T-helper 1 cell treated with Interleukin-12 subunit alpha and Interleukin-12 subunit beta and Interleukin-4 antibody, amounts not matched to agents 30 μg/mL and 1 μg/mL, for 36 hours (primary cell): ENCODE results near the gene OR9Q1.

Experiments
- H3K27ac Mint-ChIP-seq: one replicate; pipeline ENCODE4 v1.8.0; 2021; ENCODE audit warnings: mild to moderate bottlenecking, mixed read lengths
- H3K27me3 Mint-ChIP-seq: one replicate; pipeline ENCODE4 v1.8.0; 2021; ENCODE audit warnings: low read depth, mixed read lengths
- H3K36me3 Mint-ChIP-seq: one replicate; pipeline ENCODE4 v1.8.0; 2021; ENCODE audit warnings: low read depth, mixed read lengths
- H3K4me1 Mint-ChIP-seq: one replicate; pipeline ENCODE4 v1.8.0; 2021; ENCODE audit warnings: low read depth, mixed read lengths
- H3K4me3 Mint-ChIP-seq: one replicate; pipeline ENCODE4 v1.8.0; 2021; ENCODE audit warnings: mild to moderate bottlenecking, moderate library complexity, mixed read lengths
- H3K9me3 Mint-ChIP-seq: one replicate; pipeline ENCODE4 v1.8.0; 2021; ENCODE audit warnings: mixed read lengths

Gene OR9Q1

GRCh38 chr11:58135171-58135570 is 111.5 kb downstream of the OR9Q1 start:
- H3K27ac Mint-ChIP-seq, result no peak overlapping the region
- no peaks in the 10 kb centered on the region for H3K27me3 Mint-ChIP-seq
- H3K4me3 Mint-ChIP-seq, result no peak overlapping the region
- no peaks in the 10 kb centered on the region for H3K9me3 Mint-ChIP-seq
- no peaks in the 10 kb centered on the region for H3K36me3 Mint-ChIP-seq
- no peaks in the 10 kb centered on the region for H3K4me1 Mint-ChIP-seq

DNA sequence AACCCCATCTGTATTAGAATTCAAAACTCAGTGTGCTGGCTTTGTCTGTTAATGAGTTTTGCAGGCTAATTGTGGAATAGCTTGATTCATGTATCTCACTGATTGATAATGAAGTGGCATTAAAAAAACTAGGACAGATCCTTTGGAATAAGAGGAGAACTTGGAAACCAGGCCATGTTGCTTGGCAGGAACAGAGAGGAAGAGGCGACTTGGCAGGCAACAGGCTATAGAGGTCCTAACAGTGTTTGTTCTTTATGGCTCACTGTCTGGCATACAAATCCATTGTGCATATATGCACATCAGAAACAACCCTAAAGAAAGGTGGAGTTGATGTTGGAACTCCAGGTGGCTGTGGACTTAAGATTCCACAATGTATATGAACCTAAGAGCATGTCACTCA is 119.1 kb downstream of the OR9Q1 start:
- H3K4me3 Mint-ChIP-seq, result no peak overlapping the region
- H3K27ac Mint-ChIP-seq, result no peak overlapping the region
- no peaks in the 10 kb centered on the region for H3K4me1 Mint-ChIP-seq
- no peaks in the 10 kb centered on the region for H3K36me3 Mint-ChIP-seq
- H3K9me3 Mint-ChIP-seq, result no peaks in the 10 kb centered on the region
- H3K27me3 Mint-ChIP-seq, result no peaks in the 10 kb centered on the region

- Mint-ChIP-seq H3K4me1 (no peaks in the 10 kb centered on the region), H3K9me3 (no peaks in the 10 kb centered on the region), H3K27me3 (peaks cover 4% of the 10 kb centered on the region), H3K27ac (no peak overlapping the region), H3K36me3 (no peaks in the 10 kb centered on the region), H3K4me3 (no peak overlapping the region)
These were observed 129.1 kb downstream of the OR9Q1 start for GRCh38 chr11:58152781-58153180.

DNA sequence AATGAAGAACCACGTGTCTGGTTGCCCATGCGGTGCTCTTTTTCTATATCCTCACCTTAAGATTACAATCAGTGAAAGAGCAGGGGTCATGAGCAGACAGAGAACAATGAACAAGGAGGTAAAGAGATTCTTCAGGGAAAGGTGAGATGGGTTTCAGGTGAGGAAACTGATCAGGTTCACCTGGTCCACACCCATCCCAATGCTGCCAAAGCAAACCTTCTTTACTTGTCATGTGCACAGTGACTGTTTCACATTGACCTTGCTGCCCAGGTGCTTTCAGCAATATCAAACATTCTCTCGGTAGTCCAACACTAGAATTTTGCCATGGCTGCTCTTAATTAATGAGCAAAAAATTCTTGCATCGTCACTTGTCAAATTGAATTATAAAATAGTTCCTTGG is 140.7 kb downstream of the OR9Q1 start:
- no peaks in the 10 kb centered on the region for H3K36me3 Mint-ChIP-seq
- H3K4me3 Mint-ChIP-seq, result no peak overlapping the region
- no peak overlapping the region for H3K27ac Mint-ChIP-seq
- H3K9me3 Mint-ChIP-seq, result no peaks in the 10 kb centered on the region
- H3K27me3 Mint-ChIP-seq, result no peaks in the 10 kb centered on the region
- no peaks in the 10 kb centered on the region for H3K4me1 Mint-ChIP-seq

DNA sequence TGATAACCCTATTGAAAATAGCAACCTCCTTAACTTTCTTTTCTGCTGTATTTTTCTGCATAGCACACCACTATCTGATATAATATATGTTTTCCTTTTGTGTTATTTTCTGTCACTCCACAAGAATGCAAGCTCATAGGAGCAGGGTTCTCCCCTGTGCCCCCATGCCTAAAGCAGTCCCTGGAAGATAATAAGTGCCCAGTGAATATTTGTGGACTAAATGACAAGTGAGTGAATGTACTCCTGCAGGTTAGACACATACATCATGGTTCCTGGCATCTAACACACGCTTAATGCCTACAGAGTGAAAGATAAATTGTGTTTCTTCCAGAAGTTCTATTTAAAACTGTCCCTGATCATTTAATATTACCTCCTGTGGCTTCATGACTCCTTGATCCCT is 141.3 kb downstream of the OR9Q1 start:
- Mint-ChIP-seq H3K27me3 (peaks cover 3% of the 10 kb centered on the region), H3K4me1 (no peaks in the 10 kb centered on the region)

DNA sequence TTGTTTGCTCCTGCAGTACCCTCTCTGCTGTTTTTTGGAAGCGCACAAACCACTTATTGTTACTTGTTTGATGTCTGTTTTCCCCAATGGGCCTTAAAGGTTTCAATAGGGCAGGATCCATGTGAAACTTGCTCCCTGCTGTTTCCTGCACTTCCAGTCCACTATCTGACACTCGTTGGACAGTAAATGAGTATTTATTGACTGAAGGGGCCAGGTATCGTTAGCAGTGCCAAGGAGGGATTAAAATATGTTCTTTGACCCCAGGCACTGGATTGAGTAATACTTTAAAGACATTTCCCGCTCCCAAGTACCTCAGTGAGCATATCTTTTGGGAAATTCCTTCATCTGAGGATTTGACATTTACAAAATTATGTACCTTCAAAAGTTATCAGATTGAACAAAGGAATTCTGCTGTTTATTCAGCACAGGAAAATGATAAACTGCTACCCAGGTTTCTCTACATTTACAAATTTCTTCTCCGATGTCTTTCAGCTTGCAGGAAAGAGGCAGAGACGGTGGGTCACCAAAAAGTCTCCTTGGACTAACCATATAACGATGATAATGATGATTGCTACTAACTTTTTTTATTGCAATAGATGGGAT is 141.9 kb downstream of the OR9Q1 start:
- Mint-ChIP-seq H3K4me3 (no peak overlapping the region), H3K27me3 (peaks cover 3% of the 10 kb centered on the region), H3K9me3 (no peaks in the 10 kb centered on the region), H3K4me1 (no peaks in the 10 kb centered on the region), H3K27ac (no peak overlapping the region), H3K36me3 (no peaks in the 10 kb centered on the region)

More for the DNA sequence above, 141.3 kb downstream of the OR9Q1 start:
- Mint-ChIP-seq H3K4me3 (no peak overlapping the region), H3K27ac (no peak overlapping the region), H3K36me3 (no peaks in the 10 kb centered on the region), H3K9me3 (no peaks in the 10 kb centered on the region)

DNA sequence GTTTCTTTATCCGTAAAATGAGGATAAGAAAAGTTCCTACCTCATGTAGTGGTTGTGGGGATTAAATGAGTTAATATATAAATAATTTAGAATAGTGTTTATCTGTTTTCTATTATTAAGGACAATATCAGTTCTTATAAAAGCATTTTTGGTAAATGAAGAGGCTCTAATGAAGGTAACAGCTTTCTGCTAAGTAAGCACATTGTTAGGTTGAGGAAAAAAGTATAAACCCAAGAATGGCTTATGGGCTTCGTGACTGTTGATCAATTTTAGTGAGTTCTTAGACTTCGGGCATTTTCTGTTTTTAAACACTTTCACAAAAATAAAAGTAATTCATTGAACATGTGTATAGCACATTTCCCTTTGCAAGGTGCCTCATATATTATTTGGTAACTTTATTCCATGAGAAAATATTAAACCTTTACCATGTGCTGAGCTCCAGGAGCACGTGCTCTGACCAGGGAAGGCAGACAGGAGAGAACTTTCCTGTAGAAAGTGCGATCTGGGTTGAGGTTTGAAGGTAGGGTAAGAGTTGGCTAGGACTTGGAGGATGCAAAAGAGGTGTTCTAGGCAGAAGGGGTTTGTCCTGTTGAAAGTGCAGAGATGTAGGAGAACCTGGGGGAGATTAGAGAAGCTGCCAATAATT is 153.9 kb downstream of the OR9Q1 start:
- Mint-ChIP-seq H3K9me3 (no peaks in the 10 kb centered on the region), H3K36me3 (no peaks in the 10 kb centered on the region)

DNA sequence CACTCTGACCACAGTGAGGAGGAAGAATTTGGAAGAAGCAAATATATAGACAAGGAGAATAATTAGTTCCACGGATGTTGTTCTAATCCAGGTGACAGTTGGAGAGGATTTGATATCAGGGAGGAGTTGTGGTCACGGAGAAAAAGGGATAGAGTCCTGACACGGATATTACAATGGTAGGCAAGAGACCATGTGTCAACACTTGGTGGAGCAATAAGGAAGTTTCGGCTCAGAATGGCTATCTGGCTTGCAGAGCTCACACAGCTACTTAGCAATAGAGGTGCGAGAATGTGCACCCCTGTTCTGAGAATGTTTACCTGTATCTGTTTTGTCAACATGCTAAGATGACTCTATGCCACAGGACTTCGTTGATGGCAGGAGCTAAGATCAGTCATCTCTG is 154.8 kb downstream of the OR9Q1 start:
- Mint-ChIP-seq H3K27ac (no peak overlapping the region), H3K36me3 (no peaks in the 10 kb centered on the region), H3K9me3 (no peaks in the 10 kb centered on the region), H3K4me3 (no peak overlapping the region), H3K27me3 (no peaks in the 10 kb centered on the region), H3K4me1 (no peaks in the 10 kb centered on the region)

More for the DNA sequence above, 153.9 kb downstream of the OR9Q1 start:
- Mint-ChIP-seq H3K27ac (no peak overlapping the region), H3K4me1 (no peaks in the 10 kb centered on the region), H3K27me3 (no peaks in the 10 kb centered on the region), H3K4me3 (no peak overlapping the region)

- Mint-ChIP-seq H3K27me3 (no peaks in the 10 kb centered on the region), H3K36me3 (no peaks in the 10 kb centered on the region), H3K9me3 (no peaks in the 10 kb centered on the region), H3K4me1 (no peaks in the 10 kb centered on the region), H3K4me3 (no peak overlapping the region), H3K27ac (no peak overlapping the region)
These were observed 156.0 kb downstream of the OR9Q1 start for GRCh38 chr11:58179648-58180047.

DNA sequence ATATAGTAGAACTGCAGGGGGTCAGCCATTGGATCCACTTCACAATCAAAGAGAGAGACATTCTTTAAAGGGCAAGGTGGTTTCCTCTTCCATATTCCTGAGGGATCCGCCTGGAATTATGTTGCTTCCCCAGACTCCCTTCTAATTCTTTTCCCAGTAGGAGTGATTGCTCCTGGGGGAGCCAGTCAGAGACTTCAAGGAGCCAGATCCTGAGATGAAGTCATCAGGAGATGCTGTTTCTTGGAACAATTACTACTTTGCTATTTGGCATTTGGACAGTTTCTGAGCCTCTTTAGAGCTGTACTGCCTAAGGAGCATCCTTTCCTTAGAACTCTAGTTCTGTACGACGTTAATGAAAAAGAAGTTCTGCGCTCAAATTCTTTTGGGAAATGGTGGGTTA is 163.3 kb downstream of the OR9Q1 start:
- Mint-ChIP-seq H3K9me3 (no peaks in the 10 kb centered on the region), H3K4me1 (no peaks in the 10 kb centered on the region), H3K4me3 (no peak overlapping the region)

GRCh38 chr11:58188770-58189169 is 165.1 kb downstream of the OR9Q1 start, which contains the start of gene OR9Q2:
Gene OR9Q2, plus strand, starts transcription at chr11:58189070. Its CDS starts 1,421 bp downstream, at chr11:58190491.
- Mint-ChIP-seq H3K27me3 (no peaks in the 10 kb centered on the region), H3K36me3 (no peaks in the 10 kb centered on the region), H3K9me3 (no peaks in the 10 kb centered on the region), H3K27ac (no peak within 1 kb of the TSS), H3K4me1 (no peaks in the 10 kb centered on the region), H3K4me3 (no peak within 1 kb of the TSS)

More for the DNA sequence above, 163.3 kb downstream of the OR9Q1 start:
- no peak overlapping the region for H3K27ac Mint-ChIP-seq
- H3K27me3 Mint-ChIP-seq, result no peaks in the 10 kb centered on the region
- no peaks in the 10 kb centered on the region for H3K36me3 Mint-ChIP-seq

DNA sequence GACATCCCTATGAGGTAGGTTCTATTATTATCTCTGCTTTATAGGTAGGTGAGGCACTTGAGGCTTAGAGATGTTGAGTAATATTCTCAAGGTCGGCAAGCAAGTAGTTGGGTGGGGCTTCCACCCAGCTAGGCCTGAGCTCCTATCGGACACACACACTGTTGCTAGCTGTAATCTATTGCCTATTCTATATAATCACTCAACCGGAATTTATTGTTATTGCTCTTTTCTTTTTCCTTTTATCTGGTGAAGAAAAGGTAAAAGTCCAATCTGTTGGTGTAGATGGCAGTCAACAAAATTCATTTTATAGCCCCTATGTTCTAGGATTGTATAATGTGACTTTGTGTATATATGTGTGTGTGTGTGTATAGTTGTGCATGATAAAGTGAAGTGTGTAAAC is 168.5 kb downstream of the OR9Q1 start:
- H3K9me3 Mint-ChIP-seq, result no peaks in the 10 kb centered on the region
- no peaks in the 10 kb centered on the region for H3K4me1 Mint-ChIP-seq
- H3K27me3 Mint-ChIP-seq, result no peaks in the 10 kb centered on the region
- no peak overlapping the region for H3K27ac Mint-ChIP-seq
- no peak overlapping the region for H3K4me3 Mint-ChIP-seq
- no peaks in the 10 kb centered on the region for H3K36me3 Mint-ChIP-seq

DNA sequence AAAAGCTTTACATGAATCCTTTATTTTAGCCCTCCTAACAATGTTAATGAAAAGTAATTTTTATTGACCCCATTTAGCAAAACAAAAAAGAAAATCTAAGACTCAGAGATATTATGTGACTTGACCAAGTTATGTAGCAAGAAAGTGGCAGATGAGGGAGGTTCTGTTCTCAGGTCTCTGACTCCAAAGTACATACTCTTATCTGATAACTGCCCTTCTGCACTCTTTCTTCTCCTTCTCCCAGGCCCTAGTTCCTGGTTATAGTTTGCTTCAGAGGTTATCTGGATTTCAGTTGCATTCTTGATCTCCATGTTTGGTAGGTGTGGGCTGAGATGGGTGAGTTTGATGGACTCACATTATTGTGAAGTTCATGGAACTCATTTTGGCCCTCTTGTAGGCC is 169.7 kb downstream of the OR9Q1 start:
- Mint-ChIP-seq H3K9me3 (no peaks in the 10 kb centered on the region), H3K27me3 (no peaks in the 10 kb centered on the region), H3K4me1 (no peaks in the 10 kb centered on the region), H3K4me3 (no peak overlapping the region), H3K36me3 (no peaks in the 10 kb centered on the region), H3K27ac (no peak overlapping the region)

GRCh38 chr11:58195939-58196338 is 172.3 kb downstream of the OR9Q1 start:
- H3K4me1 Mint-ChIP-seq, result no peaks in the 10 kb centered on the region
- H3K4me3 Mint-ChIP-seq, result no peak overlapping the region

DNA sequence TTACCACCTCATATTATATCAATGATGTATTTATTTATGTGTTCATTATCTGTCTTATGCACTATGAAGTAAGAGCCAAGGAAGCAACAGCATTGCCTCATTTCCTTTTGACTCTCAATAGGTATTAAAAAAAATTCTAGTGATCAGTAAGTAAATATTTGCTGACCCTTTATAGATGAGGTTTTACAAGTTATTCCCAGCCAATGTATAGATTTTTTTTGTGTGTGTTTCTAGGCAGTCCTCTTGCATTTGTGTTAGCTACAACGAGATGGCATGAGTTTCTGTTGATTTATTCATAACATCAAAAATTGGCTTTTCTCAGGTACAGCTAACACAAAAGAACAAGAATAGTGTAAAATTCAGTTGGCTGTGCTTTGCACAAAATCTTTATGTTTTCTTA is 175.6 kb downstream of the OR9Q1 start:
- H3K27me3 Mint-ChIP-seq, result no peaks in the 10 kb centered on the region
- no peak overlapping the region for H3K4me3 Mint-ChIP-seq
- H3K36me3 Mint-ChIP-seq, result no peaks in the 10 kb centered on the region
- no peaks in the 10 kb centered on the region for H3K4me1 Mint-ChIP-seq
- H3K27ac Mint-ChIP-seq, result no peak overlapping the region
- no peaks in the 10 kb centered on the region for H3K9me3 Mint-ChIP-seq

More at GRCh38 chr11:58195939-58196338, 172.3 kb downstream of the OR9Q1 start:
- no peaks in the 10 kb centered on the region for H3K9me3 Mint-ChIP-seq
- no peaks in the 10 kb centered on the region for H3K36me3 Mint-ChIP-seq
- no peaks in the 10 kb centered on the region for H3K27me3 Mint-ChIP-seq
- H3K27ac Mint-ChIP-seq, result no peak overlapping the region
